A549 (cell line): ENCODE measurements around the gene REN. TPM values are rescaled to one million over a fixed set of nuclear protein-coding genes. Genes with fewer than 3 reads are reported as not detected.

Experiments used
- ATAC-seq, 2 experiments: fragments of 200-7000 bp in 1 of 2; fragments of >200 bp in 1 of 2; cut with Nextera tagmentation in 1 of 2; cut with Tn5 transposase in 1 of 2; 3 replicates each; pipeline versions ENCODE4 v1.8.0 to v1.9.1; 2018 to 2020; ENCODE audit warnings: mild to moderate bottlenecking in 1 of 2, moderate library complexity in 1 of 2
- CTCF ChIA-PET: fragments of 300-600 bp; sonication (Branson Sonifier 250); formaldehyde crosslinking; extraction: SDS; loops from one replicate; lab custom pipeline; 2021; ENCODE audit warnings: antibody characterized with exemption, inconsistent platforms; lab: Yijun Ruan, JAX
- POLR2A ChIA-PET: fragments of 350-600 bp; formaldehyde crosslinking; extraction: SDS; loops from one replicate; lab custom pipeline; 2021; ENCODE audit warnings: antibody characterized with exemption, inconsistent platforms; lab: Yijun Ruan, JAX
- DNase-seq, 2 experiments: peaks; one replicate each; pipeline versions ENCODE4 v3.0.0 to v3.0.0-alpha.2; 2011 to 2016; ENCODE audit warnings: low read depth in 1 of 2, low spot score in 1 of 2
- FAIRE-seq: peaks from 2 replicates; lab custom pipeline; 2011; peaks lifted over from hg19 to GRCh38; lab: Jason Lieb, UNC
- H3K27ac ChIP-seq, 2 experiments: fragments of >200 bp; sonication (Bioruptor Twin); formaldehyde crosslinking; 3 replicates each; pipeline ENCODE4 v1.5.1; 2016 to 2017
- H3K4me1 ChIP-seq: fragments of >200 bp; sonication (Bioruptor Twin); formaldehyde crosslinking; 3 replicates; pipeline ENCODE4 v1.6.1; 2016
- H3K4me2 ChIP-seq: fragments of >200 bp; sonication (Bioruptor Twin); formaldehyde crosslinking; 3 replicates; pipeline ENCODE4 v1.6.1; 2016
- H3K4me3 ChIP-seq: fragments of >200 bp; sonication (Bioruptor Twin); formaldehyde crosslinking; 3 replicates; pipeline ENCODE4 v1.5.1; 2016
- H3K9me3 ChIP-seq: fragments of >200 bp; sonication (Bioruptor Twin); formaldehyde crosslinking; 3 replicates; pipeline ENCODE4 v1.6.1; 2016
- ATOH8 ChIP-seq: fragments of 250-450 bp; sonication (Bioruptor Pico); IDR thresholded peaks from 2 replicates; pipeline ENCODE4 v1.5.0; 2020; ENCODE audit warnings: low read depth, mild to moderate bottlenecking, moderate library complexity
- CBX2 ChIP-seq: fragments of 200-600 bp; sonication (generic); IDR thresholded peaks from 2 replicates; pipeline ENCODE4 v1.6.1; 2016; ENCODE audit warnings: low read depth, mild to moderate bottlenecking, borderline replicate concordance
- CEBPB ChIP-seq, 2 experiments: fragments of >200 bp in 1 of 2; sonication (Bioruptor Twin) in 1 of 2; formaldehyde crosslinking in 1 of 2; IDR thresholded peaks; 2 replicates each; pipeline ENCODE4 v1.6.1; 2012 to 2016
- CHD2 ChIP-seq: fragments of 150-350 bp; IDR thresholded peaks from 2 replicates; pipeline ENCODE4 v1.6.1; 2014; ENCODE audit warnings: low read length; ENCODE audit not compliant: partially characterized antibody
- E2F6 ChIP-seq: IDR thresholded peaks from 2 replicates; pipeline ENCODE4 v1.6.1; 2012; ENCODE audit warnings: low read depth, borderline replicate concordance
- EHF ChIP-seq: fragments of 250-450 bp; sonication (Bioruptor Pico); IDR thresholded peaks from 2 replicates; pipeline ENCODE4 v1.5.0; 2020; ENCODE audit warnings: mild to moderate bottlenecking
- ESRRA ChIP-seq: fragments of 150-350 bp; IDR thresholded peaks from 2 replicates; pipeline ENCODE4 v1.6.1; 2014; ENCODE audit warnings: mild to moderate bottlenecking, low read length, borderline replicate concordance
- FOSB ChIP-seq: fragments of 250-450 bp; sonication (Bioruptor Pico); IDR thresholded peaks from 2 replicates; pipeline ENCODE4 v1.5.0; 2020; ENCODE audit warnings: mild to moderate bottlenecking, moderate library complexity
- FOXS1 ChIP-seq: fragments of 250-450 bp; sonication (Bioruptor Pico); IDR thresholded peaks from 2 replicates; pipeline ENCODE4 v1.5.0; 2020; ENCODE audit warnings: mild to moderate bottlenecking, moderate library complexity
- HDAC2 ChIP-seq: fragments of 200-600 bp; sonication (generic); IDR thresholded peaks from 2 replicates; pipeline ENCODE4 v1.6.1; 2016
- HES2 ChIP-seq: fragments of >200 bp; sonication (Bioruptor Twin); formaldehyde crosslinking; IDR thresholded peaks from 2 replicates; pipeline ENCODE4 v1.6.1; 2016
- HOXA7 ChIP-seq: fragments of 250-450 bp; sonication (Bioruptor Pico); IDR thresholded peaks from 2 replicates; pipeline ENCODE4 v1.5.0; 2020; ENCODE audit warnings: mild to moderate bottlenecking, moderate library complexity
- JUN ChIP-seq, 2 experiments: fragments of >200 bp; sonication (Bioruptor Twin); formaldehyde crosslinking; IDR thresholded peaks; 2 replicates in 1 of 2; 3 replicates in 1 of 2; pipeline ENCODE4 v1.6.1; 2016 to 2017
- KDM1A ChIP-seq: fragments of 200-600 bp; sonication (generic); IDR thresholded peaks from 2 replicates; pipeline ENCODE4 v1.6.1; 2016; ENCODE audit warnings: low read depth, mild to moderate bottlenecking
- KDM5A ChIP-seq: fragments of 200-600 bp; sonication (generic); IDR thresholded peaks from 2 replicates; pipeline ENCODE4 v1.6.1; 2016; ENCODE audit warnings: antibody characterized with exemption, mild to moderate bottlenecking
- MAX ChIP-seq: IDR thresholded peaks from 2 replicates; pipeline ENCODE4 v1.6.1; 2012
- MYC ChIP-seq: IDR thresholded peaks from 2 replicates; pipeline ENCODE4 v1.6.1; 2012; ENCODE audit warnings: mild to moderate bottlenecking, inconsistent platforms, low read length, improper control_type of control experiment, borderline replicate concordance
- NPAS2 ChIP-seq: fragments of 250-450 bp; sonication (Bioruptor Pico); IDR thresholded peaks from 2 replicates; pipeline ENCODE4 v1.8.0; 2022; ENCODE audit warnings: mild to moderate bottlenecking, moderate library complexity, borderline replicate concordance
- NR3C1 ChIP-seq: fragments of >200 bp; sonication (Bioruptor Twin); formaldehyde crosslinking; IDR thresholded peaks from 3 replicates; pipeline ENCODE4 v1.6.1; 2017
- PHF8 ChIP-seq: fragments of 200-600 bp; sonication (generic); IDR thresholded peaks from 2 replicates; pipeline ENCODE4 v1.6.1; 2016; ENCODE audit warnings: low read depth, mild to moderate bottlenecking, antibody characterized with exemption, moderate library complexity, borderline replicate concordance
- POLR2A ChIP-seq: IDR thresholded peaks from 2 replicates; pipeline ENCODE4 v1.6.1; 2012; ENCODE audit warnings: mild to moderate bottlenecking, low read length
- POLR2AphosphoS2 ChIP-seq: conservative IDR thresholded peaks from 2 replicates; pipeline ENCODE4 v1.6.1; 2012; ENCODE audit warnings: low read length, improper control_type of control experiment, inconsistent platforms
- RAD21 ChIP-seq, 2 experiments: fragments of >200 bp in 1 of 2; sonication (Bioruptor Twin) in 1 of 2; formaldehyde crosslinking in 1 of 2; IDR thresholded peaks in 1 of 2; conservative IDR thresholded peaks in 1 of 2; 2 replicates in 1 of 2; 3 replicates in 1 of 2; pipeline ENCODE4 v1.6.1; 2012 to 2018; ENCODE audit warnings: inconsistent platforms in 1 of 2
- RARB ChIP-seq: fragments of 250-450 bp; sonication (Bioruptor Pico); IDR thresholded peaks from 2 replicates; pipeline ENCODE4 v1.8.0; 2021; ENCODE audit warnings: mild to moderate bottlenecking, moderate library complexity
- RCOR1 ChIP-seq: fragments of 150-350 bp; IDR thresholded peaks from 2 replicates; pipeline ENCODE4 v1.6.1; 2014; ENCODE audit warnings: antibody characterized with exemption, low read length, low read depth
- RFX5 ChIP-seq: fragments of 450-650 bp; IDR thresholded peaks from 2 replicates; pipeline ENCODE4 v1.7.1; 2014; ENCODE audit warnings: antibody characterized with exemption, mild to moderate bottlenecking, moderate library complexity
- TP53 ChIP-seq: fragments of 250-450 bp; sonication (Bioruptor Pico); IDR thresholded peaks from 2 replicates; pipeline ENCODE4 v1.5.0; 2021; ENCODE audit warnings: mild to moderate bottlenecking, moderate library complexity
- ZC3H11A ChIP-seq: fragments of 450-650 bp; IDR thresholded peaks from 2 replicates; pipeline ENCODE4 v1.6.1; 2014; ENCODE audit warnings: antibody characterized with exemption, mild to moderate bottlenecking
- WGBS: methylation state at CpG from one replicate; pipeline ENCODE4 v1.1.6; 2017; ENCODE audit errors: missing lambda C conversion rate; 5-methylcytosine and 5-hydroxymethylcytosine counted together
- polyA plus RNA-seq, 4 experiments: library from polyadenylated mRNA; depleted of rRNA in 3 of 4; stranded (reverse); fragments of >200 nt; fragmentation: RNase III in 1 of 4; extraction: RNeasy Plus Mini Kit Qiagen cat#74134 plus additional on column Dnase treatment in 1 of 4; gene quantifications; 2 replicates in 3 of 4; 3 replicates in 1 of 4; pipeline ENCODE4 v1.2.3, GENCODE V29; 2011 to 2017

The REN gene
- polyA plus RNA-seq, 2 of the 4 experiments (the other 2 are of a cell fraction), result not detected

GRCh38 chr1:204116539-204116938 lies 49.6 kb downstream of the REN start:
- no peak overlapping the region for H3K4me3 ChIP-seq
- DNase-seq (no peak), ATAC-seq (no peak), FAIRE-seq (no peak)
- TF ChIP-seq NR3C1, result no peak
- TF ChIP-seq RFX5, result no peak
- no peak for TF ChIP-seq ESRRA
- TF ChIP-seq ATOH8 (CRISPR knock-in tag), result no peak
- TF ChIP-seq CBX2, result no peak
- TF ChIP-seq E2F6, result no peak
- TF ChIP-seq MAX, result no peak
- TF ChIP-seq HDAC2, result no peak
- TF ChIP-seq KDM1A, result no peak
- TF ChIP-seq RAD21 (conservative IDR thresholded peaks at IDR 0.05 in 1 of 2, IDR thresholded peaks at IDR 0.05 in 1 of 2), result no peak
- TF ChIP-seq HES2, result no peak
- no peak for TF ChIP-seq POLR2A
- TF ChIP-seq NPAS2 (CRISPR knock-in tag), result no peak
- no peak for TF ChIP-seq PHF8
- no peak for TF ChIP-seq JUN (IDR thresholded peaks at IDR 0.05)
- TF ChIP-seq TP53, result no peak
- no peak for TF ChIP-seq POLR2AphosphoS2
- no peak for TF ChIP-seq RARB (CRISPR knock-in tag)
- peaks cover 10% of the 10 kb centered on the region; the same call in 2 of the 3 replicates for H3K4me1 ChIP-seq
- ChIA-PET CTCF (interaction anchor here (0.6 to 32.2 kb wide), 8 partner anchors 9 to 250 kb away, joined by 3 to 757 read pairs (median 3); partner anchors contain the start of genes SNRPE and SOX13), POLR2A (no interaction called here)
- WGBS, result 100% methylated on average over 2 of the region's 4 CpGs
- no peaks in the 10 kb centered on the region for H3K9me3 ChIP-seq
- no peak overlapping the region for H3K4me2 ChIP-seq
- no peak overlapping the region for H3K27ac ChIP-seq

GRCh38 chr1:204115116-204115515 lies 51.0 kb downstream of the REN start:
- no peak overlapping the region for H3K27ac ChIP-seq
- TF ChIP-seq KDM5A (no peak), CHD2 (no peak), RCOR1 (no peak), HDAC2 (no peak), CEBPB (IDR thresholded peaks at IDR 0.05) (no peak), PHF8 (no peak), HOXA7 (CRISPR knock-in tag) (no peak), ZC3H11A (no peak), ESRRA (no peak), FOSB (no peak), EHF (no peak), RAD21 (conservative IDR thresholded peaks at IDR 0.05 in 1 of 2, IDR thresholded peaks at IDR 0.05 in 1 of 2) (no peak), RARB (CRISPR knock-in tag) (no peak), FOXS1 (CRISPR knock-in tag) (no peak), MYC (no peak), TP53 (no peak)
- 82% methylated on average over 4 of the region's 4 CpGs for WGBS
- H3K4me3 ChIP-seq, result no peak overlapping the region
- DNase-seq, result no peak
- no peak overlapping the region for H3K4me2 ChIP-seq
- no peaks in the 10 kb centered on the region for H3K9me3 ChIP-seq
- ChIA-PET POLR2A (no interaction called here), CTCF (interaction anchor here (0.6 to 32.2 kb wide), 4 partner anchors 14 to 249 kb away, joined by 3 to 757 read pairs (median 36); partner anchors contain the start of gene SNRPE)
- ATAC-seq, result no peak
- FAIRE-seq, result no peak
- peaks cover 19% of the 10 kb centered on the region for H3K4me1 ChIP-seq
